Occipital lobe (tissue), 2 donors: Measurements from ENCODE around the gene LHFPL2. TPM values are rescaled to one million over a fixed set of nuclear protein-coding genes. Genes with fewer than 3 reads are reported as not detected.
"Not testable (repeated sequence)": the region's sequence is repeated elsewhere in the genome, so short reads cannot be mapped to it uniquely, and the experiment has no call there.

Experiments
- DNase-seq: peaks from one replicate; lab custom pipeline; 2025; lab: John Stamatoyannopoulos, UW
- total RNA-seq: library from RNA; depleted of rRNA; stranded (reverse); fragments of >200 nt; gene quantifications from one replicate; pipeline ENCODE4 v1.2.3, GENCODE V29; 2014

LHFPL2 gene
- total RNA-seq, 1 donor from 2014 or later: 20.4 TPM

DNA sequence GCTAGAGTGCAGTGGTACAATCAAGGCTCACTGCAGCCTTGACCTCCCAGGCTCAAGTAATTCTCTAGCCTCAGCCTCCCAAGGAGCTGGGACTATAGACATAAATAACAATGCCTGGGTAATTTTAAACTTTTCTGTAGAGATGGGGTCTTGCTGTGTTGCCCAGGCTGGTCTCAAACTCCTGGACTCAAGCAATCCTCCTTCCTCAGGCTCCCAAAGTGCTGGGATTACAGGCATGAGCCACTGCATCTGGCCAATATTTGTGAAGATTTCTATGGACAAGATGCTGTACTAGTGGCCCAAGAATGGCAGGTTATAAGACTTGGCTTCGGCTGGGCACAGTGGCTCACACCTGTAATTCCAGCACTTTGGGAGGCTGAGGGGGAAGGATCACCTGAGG lies 18.4 kb upstream of the LHFPL2 start:
- not testable (repeated sequence) for DNase-seq

DNA sequence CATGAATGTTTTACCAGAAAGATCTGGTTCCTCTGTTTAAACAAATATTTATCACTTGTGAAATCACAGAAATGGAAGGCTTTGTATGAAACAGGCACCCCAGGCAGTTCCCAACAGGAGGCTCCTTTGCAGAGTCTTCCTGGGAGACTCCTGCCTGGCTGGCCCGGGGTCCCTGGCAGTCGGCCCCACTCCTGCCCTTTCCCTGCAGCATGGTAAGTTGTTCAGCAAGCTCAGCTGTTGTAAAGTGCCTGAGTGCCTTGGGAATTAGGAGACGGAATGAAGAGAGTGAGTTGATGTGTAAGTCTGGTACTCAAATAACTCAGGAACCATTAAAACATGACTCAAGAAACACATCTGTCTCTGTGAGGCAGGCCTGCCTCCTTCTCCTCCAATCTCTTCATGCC lies 17.5 kb upstream of the LHFPL2 start:
- no peak for DNase-seq

DNA sequence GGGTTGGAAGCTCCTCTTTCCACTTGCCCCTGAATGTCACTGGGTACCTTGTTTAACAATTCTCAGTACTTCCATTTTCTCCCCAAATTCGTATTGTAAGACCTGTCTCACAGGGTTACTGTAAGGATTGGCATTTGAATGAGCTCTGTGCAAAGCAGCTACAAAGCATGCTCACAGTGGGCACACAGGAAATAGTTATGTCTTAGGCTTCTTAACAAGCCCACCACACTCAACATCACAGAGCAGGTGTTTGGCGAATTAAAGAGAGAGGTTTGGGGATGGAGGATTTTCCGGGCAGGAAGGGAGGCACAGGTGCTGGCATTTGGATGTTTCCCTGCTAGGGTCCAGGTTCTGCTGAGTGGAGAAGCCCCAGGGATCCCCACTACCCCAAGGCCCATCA lies 17.0 kb upstream of the LHFPL2 start:
- DNase-seq: no peak

DNA sequence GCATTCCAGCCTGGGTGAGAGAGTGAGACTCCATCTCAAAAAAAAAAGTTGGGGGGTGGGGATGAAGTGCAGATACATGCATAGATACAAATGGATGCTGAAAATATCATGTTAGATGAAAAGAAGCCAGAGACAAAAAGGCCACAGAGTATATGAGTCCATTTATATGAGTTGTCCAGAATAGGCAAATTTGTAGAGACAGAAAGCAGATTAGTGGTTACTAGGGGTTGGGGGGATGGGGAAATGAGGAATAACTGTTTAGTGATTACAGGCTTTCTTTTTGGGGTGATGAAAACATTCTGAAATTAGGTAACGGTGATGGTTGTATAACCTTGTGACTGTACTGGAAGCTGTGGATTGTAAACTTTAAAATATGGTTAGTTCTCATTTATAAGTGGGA lies 13.8 kb upstream of the LHFPL2 start:
- no peak for DNase-seq

DNA sequence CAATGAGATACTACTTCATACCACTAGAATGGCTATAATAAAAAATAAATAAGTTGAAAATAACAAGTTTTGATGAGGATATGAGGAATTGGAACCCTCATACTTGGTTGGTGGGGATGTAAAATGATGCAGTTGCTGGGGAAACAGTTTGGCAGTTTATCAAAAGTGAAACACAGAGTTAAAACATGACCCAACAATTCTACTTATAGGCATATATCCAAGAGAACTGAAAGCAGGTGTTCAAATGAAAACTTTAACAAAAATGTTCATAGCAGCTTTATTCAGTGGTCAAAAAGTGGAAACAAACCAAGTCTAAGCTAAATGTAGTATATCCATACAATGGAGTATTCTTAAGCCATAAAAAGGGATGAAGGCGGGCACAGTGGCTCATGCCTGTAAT lies 13.1 kb upstream of the LHFPL2 start:
- DNase-seq: no peak

DNA sequence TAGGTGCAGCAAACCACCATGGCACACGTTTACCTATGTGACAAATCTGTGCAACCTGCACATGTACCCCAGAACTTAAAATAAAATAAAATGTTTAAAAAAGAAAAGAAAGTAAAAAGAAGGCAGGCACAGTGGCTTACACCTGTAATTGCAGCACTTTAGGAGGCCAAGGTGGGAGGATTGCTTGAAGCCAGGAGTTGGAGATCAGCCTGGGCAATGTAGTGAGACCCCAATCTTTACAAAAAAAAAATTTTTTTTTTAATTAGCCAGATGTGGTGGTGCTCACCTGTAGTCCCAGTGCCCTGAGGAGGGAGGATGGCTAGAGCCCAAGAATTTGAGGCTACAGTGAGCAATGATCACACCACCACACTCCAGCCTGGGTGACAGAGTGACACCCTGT lies 12.5 kb upstream of the LHFPL2 start:
- no peak for DNase-seq

DNA sequence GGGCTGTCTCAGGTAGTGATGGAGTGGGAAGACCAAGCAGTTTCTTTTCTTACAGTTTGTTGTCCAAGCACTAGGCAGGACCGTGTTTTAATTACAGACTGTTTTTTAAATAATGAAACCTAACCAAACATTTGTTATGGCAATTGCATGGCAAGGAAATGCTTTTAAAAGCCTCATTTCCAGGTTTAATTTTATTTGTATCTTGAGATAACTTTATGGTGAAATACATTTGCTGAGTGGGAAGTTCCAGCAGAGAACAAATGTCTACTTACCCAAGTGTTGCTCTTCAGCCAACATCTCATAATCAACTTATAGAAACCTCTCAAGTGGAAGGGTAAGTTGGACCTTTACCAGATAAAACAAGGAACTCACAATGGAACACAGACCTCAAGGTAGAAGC lies 11.8 kb upstream of the LHFPL2 start:
- DNase-seq: no peak

DNA sequence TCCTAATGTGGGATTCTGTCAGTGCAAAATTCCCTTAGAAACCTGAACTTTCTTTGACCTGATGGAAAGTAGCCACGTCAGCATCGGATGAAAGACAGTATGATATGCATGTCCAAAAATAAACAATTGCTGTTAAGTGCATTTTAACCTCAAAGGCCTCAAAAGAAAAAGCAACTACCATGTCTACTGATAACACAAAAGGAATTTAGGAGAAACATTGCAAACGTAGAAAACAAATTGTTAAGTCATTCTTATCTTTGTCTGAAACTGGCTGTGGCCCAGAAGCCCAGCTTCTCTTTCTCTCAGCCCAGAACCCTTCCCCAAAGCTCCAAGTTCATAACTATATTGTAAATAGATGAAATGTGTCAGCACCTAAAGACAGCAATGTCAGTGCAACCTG lies 11.1 kb upstream of the LHFPL2 start:
- no peak for DNase-seq

DNA sequence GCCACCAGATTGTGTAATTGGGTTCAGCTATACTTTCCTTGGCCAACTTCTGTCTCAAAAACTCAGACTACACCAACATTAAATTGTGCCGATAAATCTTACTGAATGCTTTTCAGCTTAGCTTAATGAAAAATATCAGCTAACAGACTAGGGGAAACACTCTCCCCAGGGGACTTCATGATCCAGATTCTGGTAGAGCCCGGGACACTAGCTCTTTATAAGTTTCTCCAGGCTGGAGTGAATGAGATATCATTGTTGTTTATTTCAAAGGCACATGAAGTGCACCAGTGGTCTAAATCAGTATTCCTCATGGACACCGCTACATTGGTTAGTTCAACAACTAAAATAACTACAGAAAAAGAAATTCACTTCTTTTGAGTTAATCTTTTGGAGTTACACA lies 10.5 kb upstream of the LHFPL2 start:
- DNase-seq: no peak

DNA sequence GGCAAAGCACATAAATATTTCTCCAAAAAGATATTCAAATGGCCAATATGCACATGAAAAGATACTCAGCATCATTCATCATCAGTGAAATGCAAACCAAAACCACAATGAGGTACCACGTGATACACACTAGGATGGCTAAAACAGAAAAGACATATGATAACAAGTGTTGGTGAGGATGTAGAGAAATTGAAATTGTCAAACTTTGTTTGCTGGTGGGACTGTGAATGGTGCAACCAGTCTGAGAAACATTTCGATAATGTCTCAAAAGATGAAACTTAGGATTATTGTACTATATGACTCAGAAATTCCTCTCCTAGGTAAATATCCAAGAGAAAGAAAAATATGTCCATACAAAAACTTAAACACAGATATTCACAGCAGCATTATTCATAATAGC lies 8.6 kb upstream of the LHFPL2 start:
- DNase-seq: no peak

DNA sequence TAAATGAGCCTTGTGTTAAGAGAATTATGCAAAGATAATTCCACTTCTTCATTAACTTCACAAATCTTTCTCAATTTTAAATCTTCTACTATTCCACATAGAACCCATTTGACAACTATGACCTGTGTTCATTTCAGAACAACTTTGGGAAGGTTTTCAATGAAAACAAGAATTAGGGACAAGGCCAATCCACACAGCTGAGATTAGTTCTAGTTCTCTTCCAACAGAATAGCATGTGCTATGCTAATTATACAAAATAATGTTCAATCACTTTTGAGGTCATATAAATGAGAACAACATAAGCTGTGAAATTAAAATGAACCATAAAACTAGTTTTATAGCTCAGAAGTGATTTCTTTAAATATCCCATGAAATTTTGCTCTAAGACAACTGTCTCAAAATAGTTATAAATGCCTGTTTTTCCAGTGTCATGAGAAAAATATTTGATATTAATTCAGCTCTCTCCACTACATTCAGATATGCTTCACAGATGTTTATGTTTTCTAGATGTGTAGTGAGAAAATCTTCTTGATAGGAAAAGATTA lies 7.2 kb upstream of the LHFPL2 start:
- DNase-seq: no peak

DNA sequence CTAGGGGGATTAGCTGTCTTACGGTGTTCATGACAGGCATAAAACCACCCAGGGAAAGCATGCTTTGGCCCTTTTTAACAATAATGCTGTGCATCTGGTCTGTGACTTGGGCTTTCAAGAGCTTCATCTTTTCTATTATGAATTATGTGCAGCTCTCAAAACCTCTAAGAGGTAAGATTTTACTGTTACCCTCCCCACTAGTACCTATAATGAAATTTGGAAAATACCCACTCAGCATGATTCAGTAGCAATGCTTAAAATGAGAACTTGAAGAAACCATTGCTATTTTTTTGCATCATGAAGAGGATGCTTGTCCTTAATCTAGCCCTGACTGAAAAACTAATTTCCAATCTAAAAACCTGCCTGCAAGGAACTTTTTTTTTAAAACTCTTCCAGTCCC lies 5.8 kb upstream of the LHFPL2 start:
- no peak for DNase-seq

DNA sequence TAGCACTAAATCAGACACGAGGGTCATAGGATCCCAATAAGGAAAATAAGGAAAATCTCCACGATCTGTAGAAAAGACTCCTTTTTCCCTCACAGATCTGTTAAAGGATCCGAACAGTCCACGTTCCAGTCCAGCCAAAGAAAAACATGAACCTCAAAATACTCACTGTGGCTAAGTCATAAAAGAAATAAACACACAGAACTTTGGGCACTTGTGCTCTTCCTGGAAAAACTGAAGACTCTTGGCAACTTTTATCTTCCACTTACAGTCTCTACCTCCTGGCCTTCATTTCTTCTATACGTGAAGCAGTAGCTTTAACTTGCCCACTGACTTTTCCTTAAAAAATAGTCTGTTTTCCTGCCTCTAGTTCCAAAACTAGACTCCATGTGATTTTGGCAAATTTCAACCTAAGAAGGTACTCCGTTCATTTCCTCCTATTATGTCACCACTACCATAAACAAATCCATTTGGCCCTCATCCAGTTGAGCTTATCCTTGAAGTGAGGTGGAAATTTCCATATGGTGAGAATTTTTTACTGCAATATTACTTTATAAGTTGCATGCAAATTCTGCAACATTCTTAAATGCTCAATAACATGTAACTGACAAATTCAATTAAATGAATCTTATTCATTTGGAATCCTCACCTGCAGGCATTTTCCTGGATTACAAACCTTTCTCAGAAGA lies 5.3 kb upstream of the LHFPL2 start:
- DNase-seq: no peak

DNA sequence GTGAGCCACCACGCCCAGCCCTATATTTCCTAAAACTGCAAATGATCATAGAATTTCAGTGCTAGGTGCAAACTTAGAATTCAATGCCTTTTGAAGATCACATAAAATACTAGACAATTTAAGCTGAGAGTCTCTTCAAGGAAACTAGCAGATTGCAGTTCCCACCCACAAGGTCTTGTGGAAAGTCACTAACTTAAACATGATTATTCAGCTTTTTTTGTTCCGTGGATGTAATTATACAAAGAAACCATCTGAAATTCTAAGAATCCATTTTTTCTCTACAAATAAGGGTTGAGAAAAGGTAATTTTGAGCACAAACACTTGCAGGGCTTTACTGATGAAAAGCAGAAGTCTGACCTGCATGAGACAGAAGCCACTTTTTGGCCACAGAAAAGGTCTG lies 4.5 kb upstream of the LHFPL2 start:
- no peak for DNase-seq

DNA sequence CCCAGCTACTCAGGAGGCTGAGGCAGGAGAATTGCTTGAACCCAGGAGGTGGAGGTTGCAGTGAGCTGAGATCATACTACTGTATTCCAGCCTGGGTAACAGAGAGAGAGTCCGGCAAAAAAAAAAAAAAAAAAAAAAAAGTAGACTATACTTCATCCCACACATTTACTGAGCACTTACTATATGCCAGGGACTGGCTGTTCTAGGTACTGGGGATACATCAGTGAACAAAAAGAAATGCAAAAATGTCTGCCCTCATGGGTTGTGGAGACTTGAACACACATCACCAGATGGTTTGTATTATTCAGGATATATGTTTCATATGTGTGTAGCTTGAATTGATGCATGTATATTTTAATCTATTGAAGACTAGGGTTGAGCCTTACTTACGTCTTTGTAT lies 2.9 kb upstream of the LHFPL2 start:
- no peak for DNase-seq

DNA sequence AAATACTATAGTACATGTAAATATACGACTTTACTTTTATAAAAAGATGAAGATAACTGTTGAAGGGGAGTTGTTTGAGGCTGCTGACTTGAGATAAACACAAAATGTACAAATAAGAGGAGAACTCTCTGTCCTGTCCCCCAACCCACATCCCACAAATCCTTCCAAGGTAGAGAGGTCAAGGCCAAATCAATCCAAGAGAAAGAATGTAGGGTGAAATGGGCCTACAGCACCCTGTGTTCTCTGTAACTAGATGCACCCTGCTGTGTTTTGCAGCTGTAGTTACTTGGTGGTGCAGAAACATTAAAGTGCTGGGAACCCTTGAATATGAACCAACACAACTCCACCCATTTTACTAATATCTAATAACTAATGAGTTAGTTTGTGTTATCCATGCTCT lies 2.0 kb upstream of the LHFPL2 start:
- no peak for DNase-seq

DNA sequence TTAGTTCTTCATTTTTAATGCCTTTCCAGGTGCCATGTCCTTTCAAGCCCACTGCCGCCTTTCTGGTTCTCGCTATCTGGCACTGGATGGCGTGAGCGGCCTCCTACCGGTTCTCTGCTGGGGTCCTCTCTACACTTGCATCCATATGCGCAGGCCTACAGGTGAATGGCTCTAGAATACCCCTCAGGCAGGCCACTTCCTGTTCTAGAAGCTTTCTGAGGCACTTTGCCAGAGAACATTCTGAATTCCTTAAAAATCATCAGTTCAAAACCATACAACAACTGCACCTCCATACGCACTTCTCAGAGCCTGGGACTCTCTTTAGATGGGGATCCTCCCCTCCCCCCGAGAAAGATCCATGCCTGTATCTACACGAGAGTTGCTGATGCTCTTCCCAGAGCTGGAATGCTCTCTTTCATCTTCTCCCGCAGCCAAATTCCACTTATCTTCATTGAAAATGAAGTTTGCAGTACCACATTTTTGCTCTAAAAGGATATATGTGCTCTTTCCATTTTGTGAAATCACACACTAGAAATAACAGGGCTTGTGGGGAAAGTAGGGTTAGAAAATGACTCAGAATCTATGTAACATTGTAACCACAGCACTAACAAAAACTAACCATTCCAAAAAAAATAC lies 1.4 kb upstream of the LHFPL2 start:
- no peak for DNase-seq

DNA sequence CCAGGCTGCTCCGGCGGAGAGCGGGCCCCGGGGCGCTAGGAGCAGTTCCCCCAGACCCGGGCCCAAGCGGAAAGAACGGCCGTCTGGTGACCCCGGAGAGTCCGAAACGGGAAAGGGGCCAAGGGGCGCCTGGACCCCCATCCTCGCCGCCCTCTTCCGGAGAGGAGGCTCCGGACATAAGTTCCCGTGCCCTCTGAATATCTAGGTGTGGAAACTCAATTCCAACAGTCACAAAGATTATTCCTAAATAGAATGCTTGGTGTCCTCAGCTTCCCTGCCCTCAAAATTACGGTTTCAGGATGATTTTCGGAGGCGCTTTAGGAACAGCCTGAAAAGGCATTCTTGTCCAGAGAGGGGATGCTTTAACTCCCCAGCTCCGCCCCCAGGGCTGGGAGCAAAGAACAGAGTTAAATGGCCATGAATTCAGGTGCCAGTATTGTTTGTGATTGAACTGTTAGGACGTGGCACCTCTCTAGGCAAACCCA lies 681 bp upstream of the LHFPL2 start:
- no peak for DNase-seq

DNA sequence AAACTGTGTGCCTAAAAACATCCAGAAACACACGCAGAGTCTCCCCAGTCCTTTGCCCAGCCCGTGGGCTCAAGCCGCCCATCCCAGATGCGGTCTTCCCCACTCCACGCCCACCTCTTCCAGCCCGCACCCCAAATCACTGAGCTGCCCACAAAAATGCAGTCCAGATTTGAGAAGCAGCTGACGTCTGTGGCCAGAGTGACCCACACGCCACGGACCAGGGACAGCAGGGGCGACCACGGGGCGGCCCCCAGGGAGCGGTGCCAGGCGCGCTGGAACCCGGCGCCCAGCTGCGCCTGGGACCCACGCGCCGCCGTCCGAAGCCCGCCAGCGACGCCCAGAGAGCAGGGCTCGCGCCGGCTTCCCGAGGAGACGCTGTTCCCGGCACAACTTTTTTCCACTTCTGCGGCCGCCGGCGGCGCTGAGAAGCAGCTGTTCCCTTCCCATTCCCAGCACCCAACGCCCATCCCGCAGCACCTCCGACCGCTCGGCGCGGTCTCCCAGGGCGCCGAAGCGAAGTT lies 674 bp downstream of the LHFPL2 start:
- DNase-seq: peak; percentile 67

DNA sequence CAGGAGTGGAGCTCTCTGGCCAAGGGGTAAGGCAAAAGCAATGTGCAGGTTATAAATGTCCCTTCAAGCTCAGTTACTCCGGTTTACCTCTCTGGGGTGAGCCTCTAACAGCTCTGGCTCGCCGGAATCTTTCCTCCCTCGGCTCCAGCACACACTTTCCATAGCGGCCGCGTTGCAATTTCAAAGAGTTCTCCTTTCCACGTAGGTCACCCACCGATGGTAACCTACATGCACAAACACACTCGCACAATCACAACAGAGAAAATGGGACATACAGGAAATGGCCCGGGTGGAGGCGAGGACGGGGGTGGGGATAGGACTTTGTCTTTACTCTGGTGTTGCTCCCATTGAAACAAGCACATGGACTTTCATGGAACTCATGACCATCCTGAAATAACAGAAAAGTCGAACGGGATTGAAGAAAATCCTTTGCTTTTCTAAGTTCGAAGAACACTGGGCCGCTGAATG lies 1.2 kb downstream of the LHFPL2 start:
- DNase-seq: no peak

DNA sequence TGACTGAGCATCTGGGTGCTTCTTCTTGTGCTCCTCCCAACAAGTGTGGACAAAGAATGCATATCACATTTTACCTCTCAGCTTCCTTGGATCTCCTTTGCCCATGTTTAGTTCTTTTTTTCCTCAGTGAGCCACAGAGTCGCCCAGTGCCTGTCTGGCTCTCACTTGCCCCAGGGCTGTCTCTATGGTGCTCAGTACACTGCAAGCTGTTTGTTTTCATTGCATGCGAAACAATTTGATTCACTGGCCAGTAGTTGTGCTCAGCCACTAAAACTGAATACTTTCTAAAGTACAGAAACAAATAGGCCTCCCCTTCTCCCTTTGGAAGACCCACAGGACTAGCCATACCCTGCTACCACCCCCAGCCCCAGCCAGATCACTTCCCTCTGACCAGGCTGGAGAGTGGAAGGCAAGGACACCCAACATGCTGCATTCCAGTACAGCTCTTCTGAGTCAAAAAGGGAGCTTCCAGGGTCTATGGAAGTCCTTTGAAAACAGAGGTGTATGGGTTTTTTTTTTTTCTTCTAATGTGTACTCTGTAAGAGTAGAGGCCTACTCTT lies 3.8 kb downstream of the LHFPL2 start:
- DNase-seq: no peak

DNA sequence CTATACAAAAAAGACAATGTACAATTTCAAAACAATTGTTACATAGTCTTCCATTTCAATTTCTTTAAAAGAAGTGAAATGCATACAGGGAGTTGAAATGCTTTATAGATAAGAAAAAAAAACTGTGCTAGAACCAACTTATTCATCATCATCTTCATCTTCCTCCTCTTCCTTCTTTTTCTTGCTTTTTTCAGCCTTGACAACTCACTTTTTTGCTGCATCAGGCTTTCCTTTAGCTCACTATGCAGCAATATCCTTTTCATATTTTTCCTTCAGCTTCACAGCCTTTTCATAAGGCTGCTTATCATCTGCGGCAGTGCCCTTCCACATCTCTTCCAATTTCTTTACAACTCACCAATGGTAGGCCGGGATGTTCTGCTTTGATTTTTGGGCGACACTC lies 4.4 kb downstream of the LHFPL2 start:
- no peak for DNase-seq

DNA sequence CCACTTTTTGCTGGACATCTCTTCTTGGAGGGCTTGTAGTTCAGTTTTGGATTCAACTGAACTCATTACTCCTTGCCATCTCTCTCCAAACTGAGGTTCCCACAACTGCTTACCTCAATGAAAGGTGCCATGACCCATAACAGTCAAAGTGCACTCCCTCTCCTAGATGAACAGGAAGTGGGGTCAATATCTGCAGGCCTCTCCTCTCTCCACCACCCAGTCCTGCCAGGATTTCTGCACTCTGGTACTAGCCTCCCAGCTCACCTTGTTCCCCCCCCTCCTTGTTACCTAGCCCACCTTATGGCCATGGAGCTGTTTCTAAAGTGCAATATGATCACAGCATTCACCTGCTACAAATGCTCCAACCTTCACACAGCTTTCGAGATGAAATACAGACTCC lies 5.9 kb downstream of the LHFPL2 start:
- no peak for DNase-seq
